Nephron progenitor cell (in vitro differentiated cells): ENCODE data around the gene ABHD2.
"Not testable (repeated sequence)": the region's sequence is repeated elsewhere in the genome, so short reads cannot be mapped to it uniquely, and the experiment has no call there.

Experiments used
- DNase-seq: peaks from one replicate; pipeline ENCODE4 v3.0.0; 2021
- H3K27ac Mint-ChIP-seq: 2 replicates; pipeline ENCODE4 v1.8.0; 2021; ENCODE audit warnings: mild to moderate bottlenecking, moderate library complexity, mixed read lengths
- H3K27me3 Mint-ChIP-seq: 2 replicates; pipeline ENCODE4 v1.8.0; 2021; ENCODE audit warnings: mild to moderate bottlenecking, low read depth, mixed read lengths; ENCODE audit not compliant: poor library complexity
- H3K36me3 Mint-ChIP-seq: 2 replicates; pipeline ENCODE4 v1.8.0; 2021; ENCODE audit warnings: low read depth, mixed read lengths
- H3K4me1 Mint-ChIP-seq: 2 replicates; pipeline ENCODE4 v1.8.0; 2021; ENCODE audit warnings: mixed read lengths
- H3K4me3 Mint-ChIP-seq: 2 replicates; pipeline ENCODE4 v1.8.0; 2021; ENCODE audit warnings: mild to moderate bottlenecking, moderate library complexity, mixed read lengths
- H3K9me3 Mint-ChIP-seq: 2 replicates; pipeline ENCODE4 v1.8.0; 2021; ENCODE audit warnings: mild to moderate bottlenecking, moderate library complexity, mixed read lengths
- TF ChIP-seq, protein P1 (sequence below): fragments of 200-600 bp; sonication (generic); IDR thresholded peaks from 2 replicates; pipeline ENCODE4 v1.5.0; 2021; ENCODE audit warnings: antibody characterized with exemption

ABHD2 gene

DNA sequence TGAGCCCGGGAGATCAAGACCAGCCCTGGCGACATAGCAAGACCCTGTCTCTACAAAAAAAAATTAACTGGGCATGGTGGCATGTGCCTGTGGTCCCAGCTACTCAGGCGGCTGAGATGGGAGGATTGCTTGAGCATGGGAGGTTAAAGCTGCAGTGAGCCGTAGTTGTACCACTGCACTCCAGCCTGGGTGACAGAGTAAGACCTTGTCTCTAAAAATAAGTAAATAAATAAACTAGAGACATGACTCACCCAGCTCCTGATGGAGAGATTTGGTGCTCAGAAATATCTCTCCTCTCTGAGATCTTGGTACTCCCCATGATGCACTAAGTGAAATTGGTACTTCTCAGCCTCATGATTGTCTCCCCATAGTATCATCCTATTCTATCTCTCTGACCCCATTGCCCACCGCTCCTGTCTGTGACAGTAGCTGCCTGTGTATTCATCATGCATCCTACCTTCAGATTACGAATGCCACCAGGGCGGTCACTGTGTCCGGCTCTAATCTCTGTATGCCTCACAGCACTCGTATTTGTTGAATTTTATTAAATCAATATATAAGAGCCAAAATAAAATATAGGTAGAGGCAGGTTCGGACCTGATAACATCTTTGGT, 50.9 kb downstream of the ABHD2 start:
- no peak for DNase-seq
- peaks cover 11% of the 10 kb centered on the region for H3K4me1 Mint-ChIP-seq
- TF ChIP-seq, protein P1, sequence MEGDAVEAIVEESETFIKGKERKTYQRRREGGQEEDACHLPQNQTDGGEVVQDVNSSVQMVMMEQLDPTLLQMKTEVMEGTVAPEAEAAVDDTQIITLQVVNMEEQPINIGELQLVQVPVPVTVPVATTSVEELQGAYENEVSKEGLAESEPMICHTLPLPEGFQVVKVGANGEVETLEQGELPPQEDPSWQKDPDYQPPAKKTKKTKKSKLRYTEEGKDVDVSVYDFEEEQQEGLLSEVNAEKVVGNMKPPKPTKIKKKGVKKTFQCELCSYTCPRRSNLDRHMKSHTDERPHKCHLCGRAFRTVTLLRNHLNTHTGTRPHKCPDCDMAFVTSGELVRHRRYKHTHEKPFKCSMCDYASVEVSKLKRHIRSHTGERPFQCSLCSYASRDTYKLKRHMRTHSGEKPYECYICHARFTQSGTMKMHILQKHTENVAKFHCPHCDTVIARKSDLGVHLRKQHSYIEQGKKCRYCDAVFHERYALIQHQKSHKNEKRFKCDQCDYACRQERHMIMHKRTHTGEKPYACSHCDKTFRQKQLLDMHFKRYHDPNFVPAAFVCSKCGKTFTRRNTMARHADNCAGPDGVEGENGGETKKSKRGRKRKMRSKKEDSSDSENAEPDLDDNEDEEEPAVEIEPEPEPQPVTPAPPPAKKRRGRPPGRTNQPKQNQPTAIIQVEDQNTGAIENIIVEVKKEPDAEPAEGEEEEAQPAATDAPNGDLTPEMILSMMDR = no peak
- no peak overlapping the region for H3K4me3 Mint-ChIP-seq
- peaks cover 4% of the 10 kb centered on the region for H3K27me3 Mint-ChIP-seq
- H3K9me3 Mint-ChIP-seq = no peaks in the 10 kb centered on the region
- no peak overlapping the region for H3K27ac Mint-ChIP-seq
- peaks cover 16% of the 10 kb centered on the region for H3K36me3 Mint-ChIP-seq

DNA sequence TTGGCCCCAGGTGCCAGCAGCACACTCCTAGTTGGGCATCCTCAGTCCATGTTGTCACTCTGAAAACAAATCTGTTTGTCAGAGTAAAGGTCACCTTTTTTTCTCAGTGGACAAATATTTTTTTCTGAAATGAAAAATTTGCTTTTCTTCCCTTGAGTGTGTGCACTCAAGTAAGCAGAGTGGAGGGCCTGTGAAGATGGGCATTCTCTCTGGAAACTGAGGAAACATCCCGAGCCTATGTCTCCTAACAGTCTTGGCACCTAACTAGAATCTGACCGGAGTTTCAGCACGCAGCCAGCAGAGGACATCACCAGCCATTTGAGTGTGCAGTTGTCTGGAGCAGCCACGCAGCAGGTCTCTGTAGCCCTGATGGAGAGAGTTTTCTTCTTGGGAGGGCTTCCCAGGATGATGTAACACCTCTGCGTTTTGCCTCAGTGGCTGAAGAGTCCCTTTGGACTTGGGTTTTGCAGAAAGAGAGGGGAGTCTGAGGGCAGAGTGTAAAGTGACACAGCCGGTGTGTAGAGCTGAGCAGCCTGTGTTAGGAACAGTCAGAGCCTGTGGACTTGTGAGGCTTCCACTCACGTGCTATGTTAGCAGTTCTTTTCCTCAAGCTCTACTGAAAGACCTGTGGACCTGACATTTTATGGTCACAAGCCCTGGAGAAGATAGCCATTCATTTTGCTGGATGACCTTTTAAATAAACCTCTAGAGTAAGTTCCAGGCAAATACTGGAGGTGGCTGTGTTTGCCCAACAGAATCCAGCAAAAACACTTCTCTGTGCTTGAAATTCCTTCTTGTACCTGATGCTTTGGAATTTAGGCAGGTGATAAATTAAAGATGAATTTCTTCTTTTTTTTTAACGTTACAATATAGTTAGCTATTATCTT, 51.6 kb downstream of the ABHD2 start:
- Mint-ChIP-seq H3K27me3 (peaks cover 6% of the 10 kb centered on the region), H3K36me3 (peaks cover 21% of the 10 kb centered on the region), H3K9me3 (no peaks in the 10 kb centered on the region), H3K4me3 (no peak overlapping the region), H3K27ac (peak overlapping the region; percentile 94), H3K4me1 (peaks cover 17% of the 10 kb centered on the region)
- DNase-seq = no peak
- TF ChIP-seq, protein P1 = no peak

DNA sequence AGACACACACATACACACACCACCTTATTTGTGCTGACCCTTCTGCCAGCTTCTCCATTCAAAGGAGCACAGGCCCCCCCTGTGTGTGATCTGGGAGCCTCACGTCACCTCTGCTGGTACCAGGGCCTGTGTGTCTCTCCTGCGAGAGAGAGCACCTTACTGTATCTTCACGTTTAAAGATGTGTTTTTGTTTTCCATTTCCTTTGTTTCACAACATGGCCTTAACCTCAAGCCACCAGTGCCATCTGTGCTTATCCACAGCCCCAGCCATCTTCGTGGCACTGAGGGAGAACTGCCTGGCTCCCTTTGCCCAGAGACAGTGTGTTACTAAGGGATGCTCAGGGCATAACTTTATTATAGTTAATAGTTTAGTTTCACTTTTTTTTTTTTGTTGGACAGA, 52.3 kb downstream of the ABHD2 start:
- H3K27me3 Mint-ChIP-seq = peaks cover 6% of the 10 kb centered on the region
- peaks cover 25% of the 10 kb centered on the region for H3K4me1 Mint-ChIP-seq
- no peaks in the 10 kb centered on the region for H3K9me3 Mint-ChIP-seq
- no peak for DNase-seq
- TF ChIP-seq, protein P1 = no peak
- H3K4me3 Mint-ChIP-seq = no peak overlapping the region
- peaks cover 21% of the 10 kb centered on the region for H3K36me3 Mint-ChIP-seq
- peak overlapping the region; percentile 68 for H3K27ac Mint-ChIP-seq

- H3K27ac Mint-ChIP-seq, H3K4me3 Mint-ChIP-seq, H3K9me3 Mint-ChIP-seq, DNase-seq, H3K27me3 Mint-ChIP-seq: not testable (repeated sequence)
- H3K36me3 Mint-ChIP-seq = peaks cover 19% of the 10 kb centered on the region
- H3K4me1 Mint-ChIP-seq = peaks cover 30% of the 10 kb centered on the region
Observed at GRCh38 chr15:89141159-89141558, 52.9 kb downstream of the ABHD2 start.

DNA sequence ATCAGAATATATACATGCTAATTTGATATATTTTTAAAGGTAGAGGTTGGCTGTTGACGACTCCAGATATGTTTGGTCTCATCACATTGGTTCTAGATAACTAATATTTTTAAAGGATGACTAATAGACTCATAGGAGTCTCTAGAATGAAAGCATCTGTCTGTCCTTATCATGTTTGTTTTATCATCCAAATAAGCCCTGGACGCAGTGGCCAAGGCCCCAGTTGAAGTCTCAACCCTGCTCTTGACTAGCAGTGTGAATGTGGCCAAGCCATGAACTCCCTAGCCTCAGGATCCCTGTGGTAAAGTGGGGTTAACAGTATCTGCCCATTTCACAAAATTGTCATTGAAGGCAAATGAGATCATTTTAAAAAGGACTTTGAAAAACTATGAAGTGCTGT, 53.6 kb downstream of the ABHD2 start:
- TF ChIP-seq, protein P1 = no peak
- Mint-ChIP-seq H3K4me1 (peaks cover 32% of the 10 kb centered on the region), H3K9me3 (no peaks in the 10 kb centered on the region), H3K36me3 (peaks cover 13% of the 10 kb centered on the region), H3K4me3 (no peak overlapping the region), H3K27ac (no peak overlapping the region), H3K27me3 (peaks cover 6% of the 10 kb centered on the region)
- DNase-seq = no peak

- no peak overlapping the region for H3K4me3 Mint-ChIP-seq
- H3K27me3 Mint-ChIP-seq = peaks cover 6% of the 10 kb centered on the region
- H3K36me3 Mint-ChIP-seq = peaks cover 13% of the 10 kb centered on the region
- no peaks in the 10 kb centered on the region for H3K9me3 Mint-ChIP-seq
- TF ChIP-seq, protein P1 = no peak
- H3K27ac Mint-ChIP-seq = peak overlapping the region; percentile 57
- no peak for DNase-seq
- H3K4me1 Mint-ChIP-seq = peaks cover 32% of the 10 kb centered on the region
Observed at GRCh38 chr15:89142423-89142822, 54.2 kb downstream of the ABHD2 start.
